HG03571 (cell line): Measurements from ENCODE around the gene PLLP.

ENCODE experiments used
- ATAC-seq: cut with Tn5 transposase; IDR thresholded peaks from one replicate; pipeline ENCODE4 v1.9.1; 2021; ENCODE audit not compliant: unreplicated experiment

Gene PLLP

GRCh38 chr16:57226701-57227621 is 57.5 kb downstream of the PLLP start:
- ATAC-seq = no peak

DNA sequence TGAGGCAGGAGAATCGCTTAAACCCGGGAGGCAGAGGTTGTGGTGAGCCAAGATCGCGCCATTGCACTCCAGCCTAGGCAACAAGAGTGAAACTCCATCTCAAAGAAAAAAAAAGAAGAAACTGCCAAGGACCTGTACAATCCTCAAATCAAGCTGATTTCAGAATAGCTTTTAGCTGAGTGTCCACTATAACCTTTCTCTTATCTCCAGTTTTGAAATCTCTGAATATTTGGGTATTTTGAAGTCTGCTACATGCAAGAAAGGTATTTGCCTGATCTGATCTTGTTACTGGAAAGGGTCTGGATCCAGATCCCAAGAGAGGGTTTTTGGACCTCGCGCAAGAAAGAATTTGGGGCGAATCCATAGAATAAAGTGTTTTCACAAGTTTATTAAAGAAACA is 58.5 kb downstream of the PLLP start:
- ATAC-seq = no peak

DNA sequence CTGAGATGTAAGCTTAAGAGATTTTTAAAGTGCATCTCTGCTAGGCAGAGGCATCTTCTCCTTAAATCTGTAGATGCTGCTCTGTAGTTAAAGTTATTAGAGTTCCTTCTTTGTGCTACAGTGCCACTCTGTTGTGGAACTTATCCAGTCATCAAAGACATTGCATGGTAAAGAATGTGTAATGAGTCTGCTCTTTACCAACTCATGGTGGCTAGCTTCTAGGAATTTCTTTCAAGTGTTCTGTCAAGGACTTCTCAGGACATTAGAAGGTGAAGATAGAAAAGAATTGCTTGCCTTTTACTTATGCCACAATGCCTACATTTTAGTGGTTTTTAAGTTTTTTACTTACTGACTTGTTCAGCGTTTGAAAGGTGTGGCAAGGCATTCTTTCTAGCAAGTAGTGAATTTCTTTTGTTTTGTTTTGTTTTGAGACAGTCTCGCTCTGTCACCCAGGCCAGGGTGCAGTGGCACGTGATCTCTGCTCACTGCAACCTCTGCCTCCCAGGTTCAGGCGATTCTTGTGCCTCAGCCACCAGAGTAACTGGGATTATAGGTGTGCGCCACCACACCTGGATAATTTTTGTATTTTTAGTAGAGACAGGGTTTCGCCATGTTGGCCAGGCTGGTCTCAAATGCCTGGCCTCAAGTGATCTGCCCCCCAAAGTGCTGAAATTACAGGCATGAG is 59.7 kb downstream of the PLLP start:
- no peak for ATAC-seq

DNA sequence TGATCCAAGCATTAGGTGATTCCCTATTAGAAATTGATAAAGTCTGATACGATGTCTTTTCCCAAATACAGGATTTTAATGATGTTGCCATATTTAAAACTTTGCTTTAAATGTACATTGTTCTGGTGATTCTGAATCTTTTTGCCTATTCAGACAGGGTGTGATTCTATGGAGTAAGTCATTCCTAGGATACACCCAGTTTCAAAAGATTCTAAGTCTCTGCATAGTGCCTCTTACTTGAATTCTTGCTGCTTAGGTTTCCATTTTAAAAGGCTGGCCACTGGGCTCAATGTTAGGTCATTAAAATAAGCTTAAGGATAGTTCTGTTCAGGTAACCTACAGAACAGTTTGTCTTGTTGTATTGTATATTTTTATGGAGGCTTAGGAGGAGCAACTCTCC is 61.4 kb downstream of the PLLP start:
- ATAC-seq = no peak

- no peak for ATAC-seq
These were observed 67.5 kb downstream of the PLLP start for GRCh38 chr16:57216968-57217367.

GRCh38 chr16:57213462-57213861 is 71.0 kb downstream of the PLLP start:
- ATAC-seq = no peak

GRCh38 chr16:57209780-57210179 is 74.7 kb downstream of the PLLP start:
- ATAC-seq = no peak

GRCh38 chr16:57208926-57209325 is 75.5 kb downstream of the PLLP start:
- ATAC-seq = no peak
